DND-41 (cell line): Measurements from ENCODE around the gene CLSTN2.

Experiments
- EZH2 ChIP-seq: IDR thresholded peaks from 3 replicates; pipeline ENCODE4 v1.6.1; 2012; ENCODE audit warnings: borderline replicate concordance, low read depth, mild to moderate bottlenecking, moderate library complexity, low read length, inconsistent platforms; ENCODE audit not compliant: severe bottlenecking
- TF ChIP-seq, protein P1 (sequence below): IDR thresholded peaks from 2 replicates; pipeline ENCODE4 v1.5.1; 2012; ENCODE audit warnings: borderline replicate concordance, low read length, moderate library complexity, mild to moderate bottlenecking; ENCODE audit not compliant: poor library complexity, severe bottlenecking; ENCODE audit errors: extremely low read depth

DNA sequence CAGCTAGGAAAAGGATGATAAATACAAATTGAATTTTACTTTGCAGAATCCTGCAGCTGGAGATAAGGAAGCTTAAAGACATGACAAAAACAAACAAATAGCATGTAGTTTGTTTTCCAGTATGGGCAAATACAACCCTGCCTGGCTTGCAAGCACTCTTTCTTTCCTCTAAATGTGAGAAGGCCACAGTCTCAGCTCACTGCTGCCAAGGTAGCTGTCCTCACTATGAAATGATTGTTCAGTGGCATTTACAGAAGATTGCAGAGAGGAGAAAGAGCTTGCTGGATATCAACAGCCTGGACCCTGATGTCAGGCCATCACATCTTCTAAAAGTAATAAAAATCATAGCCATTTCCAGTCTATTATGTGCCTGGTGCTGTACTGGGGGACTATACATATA, 262.0 kb downstream of the CLSTN2 start:
- TF ChIP-seq, protein P1, sequence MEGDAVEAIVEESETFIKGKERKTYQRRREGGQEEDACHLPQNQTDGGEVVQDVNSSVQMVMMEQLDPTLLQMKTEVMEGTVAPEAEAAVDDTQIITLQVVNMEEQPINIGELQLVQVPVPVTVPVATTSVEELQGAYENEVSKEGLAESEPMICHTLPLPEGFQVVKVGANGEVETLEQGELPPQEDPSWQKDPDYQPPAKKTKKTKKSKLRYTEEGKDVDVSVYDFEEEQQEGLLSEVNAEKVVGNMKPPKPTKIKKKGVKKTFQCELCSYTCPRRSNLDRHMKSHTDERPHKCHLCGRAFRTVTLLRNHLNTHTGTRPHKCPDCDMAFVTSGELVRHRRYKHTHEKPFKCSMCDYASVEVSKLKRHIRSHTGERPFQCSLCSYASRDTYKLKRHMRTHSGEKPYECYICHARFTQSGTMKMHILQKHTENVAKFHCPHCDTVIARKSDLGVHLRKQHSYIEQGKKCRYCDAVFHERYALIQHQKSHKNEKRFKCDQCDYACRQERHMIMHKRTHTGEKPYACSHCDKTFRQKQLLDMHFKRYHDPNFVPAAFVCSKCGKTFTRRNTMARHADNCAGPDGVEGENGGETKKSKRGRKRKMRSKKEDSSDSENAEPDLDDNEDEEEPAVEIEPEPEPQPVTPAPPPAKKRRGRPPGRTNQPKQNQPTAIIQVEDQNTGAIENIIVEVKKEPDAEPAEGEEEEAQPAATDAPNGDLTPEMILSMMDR, result no peak
- no peak for TF ChIP-seq EZH2
